HG03097 (cell line): ENCODE measurements around the gene TBC1D2.
"Not testable (repeated sequence)": the region's sequence is repeated elsewhere in the genome, so short reads cannot be mapped to it uniquely, and the experiment has no call there.

Experiments
- ATAC-seq: cut with Tn5 transposase; IDR thresholded peaks from one replicate; pipeline ENCODE4 v1.9.1; 2021; ENCODE audit not compliant: unreplicated experiment, low FRiP score

TBC1D2 gene

GRCh38 chr9:98174502-98174918, 80.9 kb downstream of the TBC1D2 start:
- not testable (repeated sequence) for ATAC-seq

- no peak for ATAC-seq
These were observed 82.3 kb downstream of the TBC1D2 start for GRCh38 chr9:98173181-98173580.

- no peak for ATAC-seq
These were observed 82.8 kb downstream of the TBC1D2 start for GRCh38 chr9:98172604-98173003.

- ATAC-seq = no peak
These were observed 84.1 kb downstream of the TBC1D2 start for GRCh38 chr9:98171176-98171925.

- ATAC-seq = no peak
These were observed 86.4 kb downstream of the TBC1D2 start for GRCh38 chr9:98168941-98169488.

- no peak for ATAC-seq
These were observed 87.2 kb downstream of the TBC1D2 start for GRCh38 chr9:98168153-98168780.

GRCh38 chr9:98164912-98165311, 90.5 kb downstream of the TBC1D2 start:
- no peak for ATAC-seq

- ATAC-seq = no peak
These were observed 92.8 kb downstream of the TBC1D2 start for GRCh38 chr9:98162613-98163012.

GRCh38 chr9:98161851-98162250, 93.6 kb downstream of the TBC1D2 start:
- no peak for ATAC-seq

GRCh38 chr9:98159790-98160189, 95.7 kb downstream of the TBC1D2 start:
- no peak for ATAC-seq

GRCh38 chr9:98159301-98159700, 96.1 kb downstream of the TBC1D2 start:
- no peak for ATAC-seq

GRCh38 chr9:98158071-98158831, 97.2 kb downstream of the TBC1D2 start:
- no peak for ATAC-seq

- no peak for ATAC-seq
These were observed 98.1 kb downstream of the TBC1D2 start for GRCh38 chr9:98157372-98157771.

- no peak for ATAC-seq
These were observed 100.8 kb downstream of the TBC1D2 start for GRCh38 chr9:98154678-98155077.

- ATAC-seq = no peak
These were observed 102.9 kb downstream of the TBC1D2 start for GRCh38 chr9:98152526-98152925.

- ATAC-seq = no peak
These were observed 104.7 kb downstream of the TBC1D2 start for GRCh38 chr9:98150721-98151120.

- no peak for ATAC-seq
These were observed 105.3 kb downstream of the TBC1D2 start for GRCh38 chr9:98150164-98150563.

GRCh38 chr9:98149422-98149821, 106.0 kb downstream of the TBC1D2 start:
- ATAC-seq = no peak
